ENCODE data around the gene LRP2BP.

Gene LRP2BP

DNA sequence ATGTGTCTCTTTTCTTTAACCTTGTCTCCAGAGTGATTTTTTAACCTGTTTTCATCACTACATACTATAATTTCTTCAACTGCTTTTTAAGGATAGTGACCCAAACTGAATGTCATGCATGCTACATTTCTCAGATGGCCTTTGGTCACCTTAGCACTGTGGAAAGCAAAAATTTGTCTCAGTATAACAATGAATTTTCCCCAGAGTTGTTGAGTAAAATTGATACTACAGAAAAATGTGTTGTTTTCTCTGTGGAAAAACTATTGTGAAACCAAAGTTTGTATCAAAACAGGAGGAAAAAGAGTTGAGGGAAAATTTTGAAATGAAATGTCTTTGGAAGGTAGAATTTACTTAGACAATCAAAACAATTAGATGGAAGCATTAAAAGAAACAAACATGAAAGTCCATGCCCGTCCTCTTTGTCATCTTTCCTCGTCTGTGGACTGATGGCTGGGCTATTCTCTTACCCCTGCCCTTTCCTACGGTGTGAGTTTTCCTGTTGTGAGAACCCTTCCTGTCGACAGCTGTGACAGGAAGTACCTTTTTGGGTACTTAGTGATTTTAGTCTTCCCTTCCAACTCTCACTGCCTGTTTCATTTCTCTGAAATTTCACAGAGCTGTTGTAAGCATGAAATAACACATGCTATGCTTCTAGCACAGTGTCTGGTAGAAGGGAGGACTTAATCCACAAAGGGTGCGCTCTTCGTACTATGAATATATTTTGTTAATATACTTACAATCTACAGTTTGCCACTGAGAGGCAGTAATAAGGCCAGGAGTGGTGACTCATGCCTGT lies 50.8 kb downstream of the LRP2BP start:
- TF ChIP-seq TAF1 (IDR thresholded peaks at IDR 0.05; ENCODE audit: borderline replicate concordance, insufficient read depth, low read length) (no peak), FOXP2 (optimal IDR thresholded peaks at IDR 0.05; ENCODE audit: borderline replicate concordance, extremely low read depth, extremely low read length, insufficient read depth) (no peak), SIN3A (IDR thresholded peaks at IDR 0.05; ENCODE audit: borderline replicate concordance, insufficient read depth, low read length) (no peak), POLR2AphosphoS5 (IDR thresholded peaks at IDR 0.05; ENCODE audit: low read depth, low read length) (no peak)
- TF ChIP-seq, protein P1, sequence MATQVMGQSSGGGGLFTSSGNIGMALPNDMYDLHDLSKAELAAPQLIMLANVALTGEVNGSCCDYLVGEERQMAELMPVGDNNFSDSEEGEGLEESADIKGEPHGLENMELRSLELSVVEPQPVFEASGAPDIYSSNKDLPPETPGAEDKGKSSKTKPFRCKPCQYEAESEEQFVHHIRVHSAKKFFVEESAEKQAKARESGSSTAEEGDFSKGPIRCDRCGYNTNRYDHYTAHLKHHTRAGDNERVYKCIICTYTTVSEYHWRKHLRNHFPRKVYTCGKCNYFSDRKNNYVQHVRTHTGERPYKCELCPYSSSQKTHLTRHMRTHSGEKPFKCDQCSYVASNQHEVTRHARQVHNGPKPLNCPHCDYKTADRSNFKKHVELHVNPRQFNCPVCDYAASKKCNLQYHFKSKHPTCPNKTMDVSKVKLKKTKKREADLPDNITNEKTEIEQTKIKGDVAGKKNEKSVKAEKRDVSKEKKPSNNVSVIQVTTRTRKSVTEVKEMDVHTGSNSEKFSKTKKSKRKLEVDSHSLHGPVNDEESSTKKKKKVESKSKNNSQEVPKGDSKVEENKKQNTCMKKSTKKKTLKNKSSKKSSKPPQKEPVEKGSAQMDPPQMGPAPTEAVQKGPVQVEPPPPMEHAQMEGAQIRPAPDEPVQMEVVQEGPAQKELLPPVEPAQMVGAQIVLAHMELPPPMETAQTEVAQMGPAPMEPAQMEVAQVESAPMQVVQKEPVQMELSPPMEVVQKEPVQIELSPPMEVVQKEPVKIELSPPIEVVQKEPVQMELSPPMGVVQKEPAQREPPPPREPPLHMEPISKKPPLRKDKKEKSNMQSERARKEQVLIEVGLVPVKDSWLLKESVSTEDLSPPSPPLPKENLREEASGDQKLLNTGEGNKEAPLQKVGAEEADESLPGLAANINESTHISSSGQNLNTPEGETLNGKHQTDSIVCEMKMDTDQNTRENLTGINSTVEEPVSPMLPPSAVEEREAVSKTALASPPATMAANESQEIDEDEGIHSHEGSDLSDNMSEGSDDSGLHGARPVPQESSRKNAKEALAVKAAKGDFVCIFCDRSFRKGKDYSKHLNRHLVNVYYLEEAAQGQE (IDR thresholded peaks at IDR 0.05; ENCODE audit: insufficient read depth in 1 of 2, low read depth in 2 of 2, low read length in 2 of 2), result no peak

DNA sequence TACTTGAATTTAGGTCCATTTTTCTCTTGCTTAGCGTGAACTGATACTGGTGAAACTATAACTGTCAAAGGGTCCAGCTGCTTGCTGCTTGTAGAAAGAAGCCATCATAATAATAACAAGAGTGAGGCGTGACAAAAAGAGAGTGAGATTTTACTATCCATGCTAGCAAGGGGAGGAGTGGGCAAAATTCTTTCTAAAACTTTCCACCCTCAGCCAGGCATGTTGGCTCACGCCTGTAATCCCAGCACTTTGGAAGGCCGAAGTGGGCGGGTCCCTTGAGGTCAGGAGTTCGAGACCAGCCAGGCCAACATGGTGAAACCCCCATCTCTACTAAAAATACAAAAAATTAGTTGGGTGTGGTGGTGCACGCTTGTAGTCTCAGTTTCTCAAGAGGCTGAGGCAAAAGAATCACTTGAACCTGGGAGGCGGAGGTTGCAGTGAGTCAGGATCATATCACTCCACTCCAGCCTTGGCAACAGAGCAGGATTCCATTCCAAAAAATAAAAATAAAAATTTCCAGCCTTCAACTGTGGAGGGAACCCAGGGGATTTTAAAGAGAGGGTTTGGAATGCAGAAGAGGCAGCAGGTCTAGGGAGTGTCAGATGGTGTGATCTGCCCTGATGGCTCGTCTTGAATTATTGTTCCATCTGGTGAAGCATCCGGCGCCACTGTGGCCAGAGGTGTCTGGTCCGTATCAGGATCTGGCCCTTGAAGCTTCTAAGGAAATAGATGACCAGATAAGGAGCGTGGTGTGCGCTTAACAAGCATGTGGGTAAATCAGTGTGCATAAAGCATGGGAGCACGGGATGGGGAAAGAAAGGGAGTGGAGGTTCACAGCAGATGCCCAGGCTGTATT lies 51.8 kb downstream of the LRP2BP start:
- TF ChIP-seq TAF1 (IDR thresholded peaks at IDR 0.05; ENCODE audit: borderline replicate concordance, insufficient read depth, low read length) (no peak), FOXP2 (optimal IDR thresholded peaks at IDR 0.05; ENCODE audit: borderline replicate concordance, extremely low read depth, extremely low read length, insufficient read depth) (no peak), POLR2AphosphoS5 (IDR thresholded peaks at IDR 0.05; ENCODE audit: low read depth, low read length) (no peak), SIN3A (IDR thresholded peaks at IDR 0.05; ENCODE audit: borderline replicate concordance, insufficient read depth, low read length) (peak; percentile 52; the same call in 1 of the 2 replicates)
- TF ChIP-seq, protein P1 (IDR thresholded peaks at IDR 0.05; ENCODE audit: insufficient read depth in 1 of 2, low read depth in 2 of 2, low read length in 2 of 2), result peak in 1 of 2 experiments; percentile 24; a peak in 1 of 4 replicates

DNA sequence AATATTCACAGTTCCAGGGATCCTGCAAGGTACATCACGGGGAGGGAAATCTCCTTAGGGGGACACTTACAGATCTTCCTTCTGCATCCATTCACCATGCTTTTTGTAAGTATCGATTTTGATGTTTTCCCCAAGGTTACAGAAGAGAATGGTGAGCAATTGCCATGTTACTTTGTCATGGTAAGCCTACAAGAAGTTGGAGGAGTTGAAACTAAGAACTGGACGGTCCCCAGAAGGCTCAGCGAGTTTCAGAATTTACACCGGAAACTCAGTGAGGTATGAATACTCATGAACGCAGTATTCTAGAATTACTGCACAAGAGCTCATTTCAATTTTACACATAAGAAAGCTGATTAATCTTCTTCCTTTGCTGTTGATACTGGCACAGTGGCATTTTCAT lies 53.9 kb downstream of the LRP2BP start:
- no peak for TF ChIP-seq FOXP2 (optimal IDR thresholded peaks at IDR 0.05; ENCODE audit: borderline replicate concordance, extremely low read depth, extremely low read length, insufficient read depth)
- no peak for TF ChIP-seq TAF1 (IDR thresholded peaks at IDR 0.05; ENCODE audit: borderline replicate concordance, insufficient read depth, low read length)
- TF ChIP-seq, protein P1 (IDR thresholded peaks at IDR 0.05; ENCODE audit: insufficient read depth in 1 of 2, low read depth in 2 of 2, low read length in 2 of 2), result no peak
- TF ChIP-seq POLR2AphosphoS5 (IDR thresholded peaks at IDR 0.05; ENCODE audit: low read depth, low read length), result no peak
- TF ChIP-seq SIN3A (IDR thresholded peaks at IDR 0.05; ENCODE audit: borderline replicate concordance, insufficient read depth, low read length), result no peak

DNA sequence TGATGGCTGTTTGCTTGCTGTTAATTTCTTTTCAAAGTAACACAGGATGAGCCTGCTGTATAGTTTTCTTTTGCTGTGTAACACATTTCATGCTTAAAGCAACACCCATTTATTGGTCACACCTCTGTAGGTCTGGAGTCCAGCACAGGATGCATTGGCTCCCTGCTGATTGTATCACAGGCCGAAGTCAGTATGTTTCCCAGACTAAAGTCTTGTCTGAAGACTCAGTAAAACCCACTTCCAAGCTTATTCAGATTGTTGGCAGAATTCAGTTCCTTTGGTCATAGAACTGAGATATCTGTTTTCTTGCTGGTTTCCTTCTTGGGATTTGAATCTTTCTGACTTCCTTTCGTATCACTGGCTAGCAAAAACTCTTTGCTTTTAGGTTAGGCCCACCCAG lies 54.3 kb downstream of the LRP2BP start:
- TF ChIP-seq FOXP2 (optimal IDR thresholded peaks at IDR 0.05; ENCODE audit: borderline replicate concordance, extremely low read depth, extremely low read length, insufficient read depth) (no peak), SIN3A (IDR thresholded peaks at IDR 0.05; ENCODE audit: borderline replicate concordance, insufficient read depth, low read length) (no peak), TAF1 (IDR thresholded peaks at IDR 0.05; ENCODE audit: borderline replicate concordance, insufficient read depth, low read length) (no peak), POLR2AphosphoS5 (IDR thresholded peaks at IDR 0.05; ENCODE audit: low read depth, low read length) (no peak)
- TF ChIP-seq, protein P1 (IDR thresholded peaks at IDR 0.05; ENCODE audit: insufficient read depth in 1 of 2, low read depth in 2 of 2, low read length in 2 of 2), result no peak
